DOHH2 (cell line): ENCODE measurements around the gene TRIM15.

ENCODE experiments used
- H3F3A ChIP-seq: fragments of 200-600 bp; sonication (generic), shearing (Covaris generic); 2 replicates; pipeline ENCODE4 v1.6.0; 2016; ENCODE audit warnings: antibody characterized with exemption, mild to moderate bottlenecking; ENCODE audit not compliant: control insufficient read depth, insufficient read depth
- H3K27ac ChIP-seq: fragments of 200-600 bp; sonication (generic); 2 replicates; pipeline ENCODE4 v1.5.1; 2014; ENCODE audit warnings: low read depth, mild to moderate bottlenecking, low read length, moderate library complexity
- H3K27me3 ChIP-seq: fragments of 200-600 bp; sonication (generic); 2 replicates; pipeline ENCODE4 v1.6.1; 2014; ENCODE audit warnings: mild to moderate bottlenecking, low read length, mixed read lengths; ENCODE audit not compliant: control insufficient read depth
- H3K36me3 ChIP-seq: fragments of 200-600 bp; sonication (generic); 2 replicates; pipeline ENCODE4 v1.6.1; 2014; ENCODE audit warnings: mild to moderate bottlenecking, low read length, moderate library complexity, mixed read lengths; ENCODE audit not compliant: control insufficient read depth
- H3K4me1 ChIP-seq: fragments of 200-600 bp; sonication (generic); 2 replicates; pipeline ENCODE4 v1.6.1; 2014; ENCODE audit warnings: mild to moderate bottlenecking, low read length, mixed read lengths; ENCODE audit not compliant: control insufficient read depth
- H3K4me2 ChIP-seq: fragments of 200-600 bp; sonication (generic); 2 replicates; pipeline ENCODE4 v1.6.0; 2014; ENCODE audit warnings: mild to moderate bottlenecking, low read length, moderate library complexity
- H3K4me3 ChIP-seq: fragments of 200-600 bp; sonication (generic); 2 replicates; pipeline ENCODE4 v1.5.1; 2014; ENCODE audit warnings: mild to moderate bottlenecking, low read length, mixed read lengths
- H3K79me2 ChIP-seq: fragments of 200-600 bp; sonication (generic); 2 replicates; pipeline ENCODE4 v1.6.1; 2014; ENCODE audit warnings: mild to moderate bottlenecking, low read length, mixed read lengths; ENCODE audit not compliant: control insufficient read depth
- H3K9me2 ChIP-seq: fragments of 200-600 bp; sonication (generic); replicated peaks from 2 replicates; pipeline ENCODE4 v1.6.1; 2014; ENCODE audit warnings: mild to moderate bottlenecking, low read length, mixed read lengths; ENCODE audit not compliant: control insufficient read depth
- H3K9me3 ChIP-seq: fragments of 200-600 bp; sonication (generic); 2 replicates; pipeline ENCODE4 v1.6.1; 2014; ENCODE audit warnings: antibody characterized with exemption, low read length, mixed read lengths; ENCODE audit not compliant: control insufficient read depth, insufficient read depth
- H4K20me1 ChIP-seq: fragments of 200-600 bp; sonication (generic); 2 replicates; pipeline ENCODE4 v1.6.0; 2014; ENCODE audit warnings: low read depth, mild to moderate bottlenecking, antibody characterized with exemption, low read length, moderate library complexity; ENCODE audit not compliant: control insufficient read depth, insufficient read depth
- EZH2phosphoT487 ChIP-seq: fragments of 200-600 bp; sonication (generic); IDR thresholded peaks from 2 replicates; pipeline ENCODE4 v1.6.1; 2017; ENCODE audit warnings: borderline replicate concordance, mild to moderate bottlenecking, antibody characterized with exemption, low read length, moderate library complexity, mixed read lengths
- TF ChIP-seq, protein P1 (sequence below): fragments of 200-600 bp; sonication (generic); IDR thresholded peaks from one replicate; pipeline ENCODE4 v1.5.1; 2014; ENCODE audit warnings: antibody characterized with exemption, mild to moderate bottlenecking, low read depth, low read length; ENCODE audit not compliant: poor library complexity, severe bottlenecking

Gene TRIM15

DNA sequence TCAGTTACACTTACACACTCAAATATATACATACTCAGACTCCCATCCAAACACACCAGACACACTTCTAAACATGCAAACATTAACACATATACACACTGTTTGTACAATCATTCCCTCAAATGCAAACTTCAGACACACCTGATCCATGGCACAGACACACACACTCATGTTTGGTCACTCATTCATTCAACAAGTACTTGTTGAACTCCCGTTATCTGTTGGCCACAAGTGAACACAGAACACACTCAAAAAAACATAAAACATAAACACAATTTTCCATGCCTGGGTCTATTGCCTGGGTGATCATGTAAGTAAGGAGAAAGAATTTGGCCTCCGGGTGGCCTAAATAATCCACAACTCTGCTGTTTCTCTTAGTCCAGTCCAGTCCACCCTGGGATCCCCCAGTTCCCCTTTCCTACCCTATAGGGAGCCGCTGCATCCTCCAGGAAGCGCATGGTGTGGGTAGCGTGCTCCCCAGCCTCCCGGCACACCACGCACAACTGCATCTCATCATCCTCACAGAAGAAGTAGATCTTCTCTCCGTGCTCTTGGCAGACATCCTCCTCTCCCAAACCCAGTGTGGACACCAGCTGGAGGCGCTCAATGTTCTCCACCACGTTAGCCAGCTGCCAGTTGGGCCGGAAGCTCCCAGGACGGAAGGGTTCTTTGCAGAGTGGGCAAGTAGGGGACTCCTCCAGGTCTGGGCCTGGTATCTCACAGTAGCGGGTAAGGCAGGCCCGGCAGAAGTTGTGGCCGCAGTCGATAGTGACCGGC lies 3.1 kb upstream of the TRIM15 start:
- Histone ChIP-seq H3K4me2 (no peak overlapping the region), H3K79me2 (no peaks in the 10 kb centered on the region), H3K4me3 (no peak overlapping the region), H3K9me2 (no peaks in the 10 kb centered on the region), H3F3A (no peaks in the 10 kb centered on the region), H3K27me3 (peaks cover 24% of the 10 kb centered on the region), H3K9me3 (no peaks in the 10 kb centered on the region), H3K36me3 (no peaks in the 10 kb centered on the region), H4K20me1 (no peaks in the 10 kb centered on the region), H3K27ac (no peak overlapping the region), H3K4me1 (no peaks in the 10 kb centered on the region)
- no peak for TF ChIP-seq EZH2phosphoT487
- TF ChIP-seq, protein P1, sequence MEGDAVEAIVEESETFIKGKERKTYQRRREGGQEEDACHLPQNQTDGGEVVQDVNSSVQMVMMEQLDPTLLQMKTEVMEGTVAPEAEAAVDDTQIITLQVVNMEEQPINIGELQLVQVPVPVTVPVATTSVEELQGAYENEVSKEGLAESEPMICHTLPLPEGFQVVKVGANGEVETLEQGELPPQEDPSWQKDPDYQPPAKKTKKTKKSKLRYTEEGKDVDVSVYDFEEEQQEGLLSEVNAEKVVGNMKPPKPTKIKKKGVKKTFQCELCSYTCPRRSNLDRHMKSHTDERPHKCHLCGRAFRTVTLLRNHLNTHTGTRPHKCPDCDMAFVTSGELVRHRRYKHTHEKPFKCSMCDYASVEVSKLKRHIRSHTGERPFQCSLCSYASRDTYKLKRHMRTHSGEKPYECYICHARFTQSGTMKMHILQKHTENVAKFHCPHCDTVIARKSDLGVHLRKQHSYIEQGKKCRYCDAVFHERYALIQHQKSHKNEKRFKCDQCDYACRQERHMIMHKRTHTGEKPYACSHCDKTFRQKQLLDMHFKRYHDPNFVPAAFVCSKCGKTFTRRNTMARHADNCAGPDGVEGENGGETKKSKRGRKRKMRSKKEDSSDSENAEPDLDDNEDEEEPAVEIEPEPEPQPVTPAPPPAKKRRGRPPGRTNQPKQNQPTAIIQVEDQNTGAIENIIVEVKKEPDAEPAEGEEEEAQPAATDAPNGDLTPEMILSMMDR: no peak

DNA sequence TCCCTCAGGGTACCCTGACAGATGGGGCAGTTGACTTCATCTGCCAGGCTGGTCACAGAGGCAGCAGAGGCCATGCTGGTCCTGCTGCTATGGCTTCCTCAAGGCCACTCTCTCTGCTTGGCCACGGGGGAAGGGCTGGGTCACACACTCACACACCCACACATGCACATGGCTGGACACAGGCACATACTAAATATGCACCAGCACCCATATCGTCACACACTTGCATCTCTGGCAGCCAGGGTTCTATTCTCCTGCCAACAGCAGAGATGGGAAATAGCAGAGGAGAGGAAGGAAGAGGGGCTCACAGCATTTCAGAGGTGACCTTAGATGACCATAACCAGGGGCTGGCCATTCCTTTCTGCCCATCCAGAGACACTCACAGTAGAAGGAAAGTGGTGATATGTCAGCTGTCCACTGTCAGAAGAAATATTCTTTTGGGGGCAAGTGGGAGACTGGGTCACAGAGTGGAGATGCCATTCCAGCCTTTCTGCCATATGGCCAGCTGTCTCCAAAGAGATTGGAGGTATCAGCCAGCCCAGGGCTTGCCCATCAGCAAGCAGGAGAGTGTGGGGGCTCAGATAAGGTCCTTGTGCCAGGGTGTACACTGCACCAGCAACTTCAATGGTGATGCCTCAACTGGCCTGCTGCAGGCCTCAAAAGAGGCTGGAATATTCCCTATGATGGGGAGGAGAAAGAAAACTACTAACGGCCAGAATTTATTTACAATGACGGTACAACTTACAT lies 2.4 kb upstream of the TRIM15 start, which contains the start of gene TRIM10:
Gene TRIM10, minus strand, starts transcription at position 427 of the 747 bp plus-strand sequence. Its CDS starts 353 bp downstream, at position 74.
- H3K4me3 ChIP-seq: no peak within 1 kb of the TSS
- H3K79me2 ChIP-seq: no peaks in the 10 kb centered on the region
- no peaks in the 10 kb centered on the region for H3K9me3 ChIP-seq
- peaks cover 22% of the 10 kb centered on the region for H3K27me3 ChIP-seq
- H3K4me1 ChIP-seq: no peaks in the 10 kb centered on the region
- no peaks in the 10 kb centered on the region for H3K9me2 ChIP-seq
- H3K4me2 ChIP-seq: no peak within 1 kb of the TSS
- H4K20me1 ChIP-seq: no peaks in the 10 kb centered on the region
- no peaks in the 10 kb centered on the region for H3F3A ChIP-seq
- TF ChIP-seq, protein P1: no peak
- TF ChIP-seq EZH2phosphoT487: no peak
- H3K27ac ChIP-seq: no peak within 1 kb of the TSS
- no peaks in the 10 kb centered on the region for H3K36me3 ChIP-seq

DNA sequence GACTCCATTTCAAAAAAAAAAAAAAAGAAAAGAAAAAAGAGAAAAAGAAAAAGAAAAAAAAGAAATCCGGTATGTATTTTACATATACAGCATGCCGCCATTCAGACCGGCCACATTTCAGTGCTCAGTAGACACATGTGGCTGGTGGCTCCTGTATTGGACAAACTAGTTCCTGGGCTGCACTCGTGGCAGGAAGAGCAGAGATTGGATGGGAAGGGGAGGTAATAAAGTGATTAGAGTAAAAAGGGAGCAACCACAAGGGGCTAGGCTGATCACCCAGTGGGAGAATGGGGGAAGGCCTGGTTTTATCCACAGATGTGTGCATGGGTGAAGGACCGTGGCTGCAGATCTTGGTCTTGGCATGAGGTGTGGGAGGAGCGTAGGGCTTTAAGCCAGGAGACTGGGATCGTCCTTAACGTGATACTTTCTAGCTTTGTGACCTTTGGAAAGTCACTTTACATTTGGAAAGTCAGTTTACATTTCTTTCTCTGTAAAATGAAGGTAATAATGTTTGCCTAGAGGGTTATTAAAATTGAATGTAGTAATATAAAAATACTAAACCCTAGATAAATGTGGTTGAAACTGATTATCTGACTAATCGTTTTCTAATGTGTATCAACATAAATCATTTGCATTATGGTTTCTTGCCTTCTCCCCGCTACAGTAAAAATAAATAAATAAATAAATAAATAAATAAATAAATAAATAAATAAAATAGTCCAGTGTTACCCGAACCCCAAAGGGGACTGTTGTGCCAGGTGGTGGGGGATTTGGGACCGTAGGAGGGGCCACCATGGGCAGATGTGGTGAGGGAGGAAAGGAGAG lies 869 bp upstream of the TRIM15 start:
- TF ChIP-seq EZH2phosphoT487: no peak
- TF ChIP-seq, protein P1: no peak
- Histone ChIP-seq H3K9me2 (no peaks in the 10 kb centered on the region), H3K4me1 (no peaks in the 10 kb centered on the region), H3K27ac (no peak overlapping the region), H3K4me2 (no peak overlapping the region), H3K79me2 (no peaks in the 10 kb centered on the region), H3K9me3 (no peaks in the 10 kb centered on the region), H3F3A (no peaks in the 10 kb centered on the region), H3K27me3 (peaks cover 26% of the 10 kb centered on the region), H3K36me3 (no peaks in the 10 kb centered on the region), H3K4me3 (no peak overlapping the region), H4K20me1 (no peaks in the 10 kb centered on the region)
